ENCODE results near the gene APBB1IP.

The APBB1IP gene

GRCh38 chr10:26422977-26423376 is 15.2 kb upstream of the APBB1IP start:
- H3K4me3 ChIP-seq (ENCODE audit: low read depth in 1 of 2, low read length in 2 of 2), result no peak overlapping the region
- H3K9me3 ChIP-seq (ENCODE audit: control insufficient read depth in 1 of 2, low read length in 2 of 2), result no peaks in the 10 kb centered on the region
- H3K27me3 ChIP-seq (ENCODE audit: low read depth, low read length), result no peaks in the 10 kb centered on the region
- no peaks in the 10 kb centered on the region for H3K36me3 ChIP-seq (ENCODE audit: control insufficient read depth in 1 of 2, insufficient read depth in 2 of 2, low read length in 2 of 2)
- H3K27ac ChIP-seq (ENCODE audit: low read length), result no peak overlapping the region
- no peaks in the 10 kb centered on the region for H3K4me1 ChIP-seq (ENCODE audit: control insufficient read depth in 1 of 2, insufficient read depth in 2 of 2, low read length in 2 of 2)

DNA sequence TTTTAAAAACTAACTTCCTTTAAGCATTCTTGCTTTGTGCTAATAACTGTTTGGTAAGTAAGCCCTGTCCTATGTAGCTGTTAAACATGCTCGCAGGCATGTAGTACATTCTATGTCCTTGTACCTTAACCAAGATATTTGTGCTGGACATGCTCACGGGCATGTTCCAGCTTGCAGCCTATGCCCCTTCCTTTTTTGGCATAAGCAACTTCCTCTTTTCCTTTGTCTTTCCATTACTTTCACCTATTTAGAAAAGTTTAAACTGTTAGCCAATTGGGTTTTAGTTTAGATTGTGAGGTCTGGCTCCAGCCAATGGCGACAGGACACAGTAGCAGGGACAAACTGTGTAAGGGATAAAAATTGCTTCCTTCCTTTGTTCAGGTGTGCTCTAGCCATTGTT is 14.4 kb upstream of the APBB1IP start:
- no peaks in the 10 kb centered on the region for H3K9me3 ChIP-seq (ENCODE audit: control insufficient read depth in 1 of 2, low read length in 2 of 2)
- no peak overlapping the region for H3K27ac ChIP-seq (ENCODE audit: low read length)
- H3K4me1 ChIP-seq (ENCODE audit: control insufficient read depth in 1 of 2, insufficient read depth in 2 of 2, low read length in 2 of 2), result no peaks in the 10 kb centered on the region
- no peak overlapping the region for H3K4me3 ChIP-seq (ENCODE audit: low read depth in 1 of 2, low read length in 2 of 2)
- no peaks in the 10 kb centered on the region for H3K27me3 ChIP-seq (ENCODE audit: low read depth, low read length)
- H3K36me3 ChIP-seq (ENCODE audit: control insufficient read depth in 1 of 2, insufficient read depth in 2 of 2, low read length in 2 of 2), result no peaks in the 10 kb centered on the region

DNA sequence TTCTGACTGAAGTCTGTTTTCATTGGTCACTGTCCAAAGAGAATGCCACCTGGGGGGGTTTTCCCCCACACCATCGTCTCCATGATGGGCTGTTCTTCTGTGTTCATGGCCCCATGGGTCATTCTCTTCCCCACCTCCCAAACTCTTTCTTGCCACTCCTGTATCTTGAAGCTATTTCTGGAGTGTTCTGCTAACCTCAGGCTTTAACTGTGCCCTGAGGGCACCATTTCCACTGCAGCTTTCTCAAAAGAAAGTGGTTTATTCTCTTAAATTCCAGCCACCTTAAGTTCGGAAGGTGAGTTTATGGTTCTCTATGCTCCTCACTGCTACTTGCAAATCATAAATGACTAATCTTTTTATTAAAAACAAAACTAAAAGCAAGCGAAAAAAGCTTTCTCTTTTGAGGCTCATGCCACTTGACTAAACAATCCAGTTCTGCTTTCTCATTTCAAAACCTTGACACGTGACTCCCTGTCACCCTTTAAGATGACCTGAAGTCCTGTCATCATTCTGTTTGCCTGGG is 7.4 kb upstream of the APBB1IP start:
- no peak overlapping the region for H3K27ac ChIP-seq (ENCODE audit: low read length)

DNA sequence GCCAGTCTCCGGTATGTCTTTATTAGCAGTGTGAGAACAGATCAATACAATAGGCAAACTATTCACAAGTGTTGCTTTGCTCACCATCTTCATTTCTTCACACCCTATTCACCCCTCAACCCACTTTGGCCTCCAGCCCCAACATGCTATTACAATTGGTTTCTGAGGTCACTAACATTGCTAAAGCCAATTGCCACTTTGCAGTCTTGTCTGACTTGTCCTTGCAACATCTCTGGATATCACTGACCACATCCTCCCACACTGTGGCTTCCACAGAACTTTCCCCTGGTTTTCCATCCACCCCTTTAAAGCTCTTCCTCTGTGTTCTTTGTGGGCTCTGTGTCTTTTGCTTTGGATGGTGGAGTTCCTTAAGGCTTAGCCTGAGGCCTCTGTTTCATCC is 5.2 kb upstream of the APBB1IP start:
- Histone ChIP-seq H3K4me3 (ENCODE audit: low read depth in 1 of 2, low read length in 2 of 2) (no peak overlapping the region), H3K27ac (ENCODE audit: low read length) (no peak overlapping the region), H3K36me3 (ENCODE audit: control insufficient read depth in 1 of 2, insufficient read depth in 2 of 2, low read length in 2 of 2) (no peaks in the 10 kb centered on the region), H3K27me3 (ENCODE audit: low read depth, low read length) (no peaks in the 10 kb centered on the region), H3K4me1 (ENCODE audit: control insufficient read depth in 1 of 2, insufficient read depth in 2 of 2, low read length in 2 of 2) (no peaks in the 10 kb centered on the region), H3K9me3 (ENCODE audit: control insufficient read depth in 1 of 2, low read length in 2 of 2) (no peaks in the 10 kb centered on the region)

More for the DNA sequence above, 7.4 kb upstream of the APBB1IP start:
- H3K4me1 ChIP-seq (ENCODE audit: control insufficient read depth in 1 of 2, insufficient read depth in 2 of 2, low read length in 2 of 2), result no peaks in the 10 kb centered on the region
- no peaks in the 10 kb centered on the region for H3K36me3 ChIP-seq (ENCODE audit: control insufficient read depth in 1 of 2, insufficient read depth in 2 of 2, low read length in 2 of 2)
- H3K4me3 ChIP-seq (ENCODE audit: low read depth in 1 of 2, low read length in 2 of 2), result peak overlapping the region in 1 of 2 donors; percentile 2
- no peaks in the 10 kb centered on the region for H3K9me3 ChIP-seq (ENCODE audit: control insufficient read depth in 1 of 2, low read length in 2 of 2)
- H3K27me3 ChIP-seq (ENCODE audit: low read depth, low read length), result no peaks in the 10 kb centered on the region

- no peaks in the 10 kb centered on the region for H3K9me3 ChIP-seq (ENCODE audit: control insufficient read depth in 1 of 2, low read length in 2 of 2)
- no peaks in the 10 kb centered on the region for H3K4me1 ChIP-seq (ENCODE audit: control insufficient read depth in 1 of 2, insufficient read depth in 2 of 2, low read length in 2 of 2)
- no peak overlapping the region for H3K4me3 ChIP-seq (ENCODE audit: low read depth in 1 of 2, low read length in 2 of 2)
- H3K27me3 ChIP-seq (ENCODE audit: low read depth, low read length), result no peaks in the 10 kb centered on the region
- no peak overlapping the region for H3K27ac ChIP-seq (ENCODE audit: low read length)
- H3K36me3 ChIP-seq (ENCODE audit: control insufficient read depth in 1 of 2, insufficient read depth in 2 of 2, low read length in 2 of 2), result no peaks in the 10 kb centered on the region
These were observed 2.3 kb upstream of the APBB1IP start for GRCh38 chr10:26435852-26436251.

GRCh38 chr10:26436848-26437247 is 1.3 kb upstream of the APBB1IP start:
- Histone ChIP-seq H3K4me1 (ENCODE audit: control insufficient read depth in 1 of 2, insufficient read depth in 2 of 2, low read length in 2 of 2) (no peaks in the 10 kb centered on the region), H3K27ac (ENCODE audit: low read length) (no peak overlapping the region), H3K4me3 (ENCODE audit: low read depth in 1 of 2, low read length in 2 of 2) (no peak overlapping the region), H3K36me3 (ENCODE audit: control insufficient read depth in 1 of 2, insufficient read depth in 2 of 2, low read length in 2 of 2) (no peaks in the 10 kb centered on the region), H3K27me3 (ENCODE audit: low read depth, low read length) (no peaks in the 10 kb centered on the region), H3K9me3 (ENCODE audit: control insufficient read depth in 1 of 2, low read length in 2 of 2) (no peaks in the 10 kb centered on the region)

DNA sequence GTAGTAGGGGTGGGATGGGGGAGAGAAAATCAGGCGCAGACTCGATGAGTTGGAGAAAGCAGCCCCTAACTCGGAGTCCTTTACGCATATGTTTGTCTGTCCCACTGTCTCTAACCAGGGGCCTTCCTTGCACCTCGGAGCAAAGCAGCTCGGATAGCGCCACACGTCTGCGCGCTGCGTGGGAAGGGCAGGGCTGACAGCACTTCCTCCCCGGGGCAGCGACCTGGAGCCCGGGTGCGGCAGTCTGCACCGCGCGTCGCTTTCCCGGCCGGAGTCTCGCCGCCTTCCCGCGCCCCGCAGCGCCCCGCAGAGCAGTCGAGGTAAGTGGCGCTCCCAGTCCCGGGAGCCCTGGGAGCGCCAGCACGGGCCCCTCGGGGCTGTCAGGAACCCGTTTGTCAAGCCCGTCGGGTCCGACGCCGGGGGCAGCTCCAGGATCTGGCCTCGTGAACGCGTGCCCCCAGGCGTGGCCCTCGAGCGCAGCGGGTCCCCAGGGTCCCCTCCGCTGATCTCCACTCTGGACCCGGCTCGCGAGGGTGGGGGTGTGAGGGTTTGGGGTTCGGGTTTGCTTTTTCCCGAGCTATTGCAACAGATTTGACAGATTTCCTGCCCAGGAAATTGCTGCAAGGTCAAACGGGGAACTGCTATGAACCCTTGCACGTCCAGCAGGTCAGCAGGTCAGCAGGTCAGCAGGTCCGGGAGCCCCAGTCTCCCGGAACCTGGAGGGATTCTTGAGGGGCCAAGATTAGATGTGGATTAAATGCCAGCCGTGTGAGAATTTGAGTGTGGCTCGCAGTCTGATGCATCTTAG is 597 bp downstream of the APBB1IP start:
- H3K36me3 ChIP-seq (ENCODE audit: control insufficient read depth in 1 of 2, insufficient read depth in 2 of 2, low read length in 2 of 2), result no peaks in the 10 kb centered on the region
- H3K4me1 ChIP-seq (ENCODE audit: control insufficient read depth in 1 of 2, insufficient read depth in 2 of 2, low read length in 2 of 2), result no peaks in the 10 kb centered on the region
- H3K4me3 ChIP-seq (ENCODE audit: low read depth in 1 of 2, low read length in 2 of 2), result peak overlapping the region; percentile 44 to 59
- peak overlapping the region; percentile 65 for H3K27ac ChIP-seq (ENCODE audit: low read length)
- H3K27me3 ChIP-seq (ENCODE audit: low read depth, low read length), result no peaks in the 10 kb centered on the region
- H3K9me3 ChIP-seq (ENCODE audit: control insufficient read depth in 1 of 2, low read length in 2 of 2), result no peaks in the 10 kb centered on the region

- Histone ChIP-seq H3K27me3 (ENCODE audit: low read depth, low read length) (no peaks in the 10 kb centered on the region), H3K36me3 (ENCODE audit: control insufficient read depth in 1 of 2, insufficient read depth in 2 of 2, low read length in 2 of 2) (no peaks in the 10 kb centered on the region), H3K27ac (ENCODE audit: low read length) (peak overlapping the region; percentile 65), H3K4me1 (ENCODE audit: control insufficient read depth in 1 of 2, insufficient read depth in 2 of 2, low read length in 2 of 2) (no peaks in the 10 kb centered on the region), H3K9me3 (ENCODE audit: control insufficient read depth in 1 of 2, low read length in 2 of 2) (no peaks in the 10 kb centered on the region), H3K4me3 (ENCODE audit: low read depth in 1 of 2, low read length in 2 of 2) (peak overlapping the region; percentile 44 to 59)
These were observed 1.4 kb downstream of the APBB1IP start for GRCh38 chr10:26439406-26440087.

DNA sequence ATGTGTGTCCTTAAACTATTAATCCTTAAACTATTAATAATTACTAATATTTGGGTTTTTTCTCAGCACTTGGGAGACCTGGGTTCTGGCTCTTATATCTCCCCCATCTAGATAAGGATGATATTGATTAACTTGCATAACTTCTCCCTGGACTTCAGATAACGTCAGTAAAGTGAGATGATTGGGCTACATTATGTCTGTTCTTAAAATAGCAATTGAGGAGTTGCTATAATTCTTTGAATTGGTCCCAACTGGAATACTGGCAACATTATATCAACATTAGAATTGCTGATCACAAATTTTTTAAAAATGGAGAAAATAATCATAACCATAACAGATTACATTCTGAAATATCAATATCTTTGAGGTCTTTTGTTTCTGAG is 1.9 kb downstream of the APBB1IP start:
- H3K27ac ChIP-seq (ENCODE audit: low read length), result no peak overlapping the region

DNA sequence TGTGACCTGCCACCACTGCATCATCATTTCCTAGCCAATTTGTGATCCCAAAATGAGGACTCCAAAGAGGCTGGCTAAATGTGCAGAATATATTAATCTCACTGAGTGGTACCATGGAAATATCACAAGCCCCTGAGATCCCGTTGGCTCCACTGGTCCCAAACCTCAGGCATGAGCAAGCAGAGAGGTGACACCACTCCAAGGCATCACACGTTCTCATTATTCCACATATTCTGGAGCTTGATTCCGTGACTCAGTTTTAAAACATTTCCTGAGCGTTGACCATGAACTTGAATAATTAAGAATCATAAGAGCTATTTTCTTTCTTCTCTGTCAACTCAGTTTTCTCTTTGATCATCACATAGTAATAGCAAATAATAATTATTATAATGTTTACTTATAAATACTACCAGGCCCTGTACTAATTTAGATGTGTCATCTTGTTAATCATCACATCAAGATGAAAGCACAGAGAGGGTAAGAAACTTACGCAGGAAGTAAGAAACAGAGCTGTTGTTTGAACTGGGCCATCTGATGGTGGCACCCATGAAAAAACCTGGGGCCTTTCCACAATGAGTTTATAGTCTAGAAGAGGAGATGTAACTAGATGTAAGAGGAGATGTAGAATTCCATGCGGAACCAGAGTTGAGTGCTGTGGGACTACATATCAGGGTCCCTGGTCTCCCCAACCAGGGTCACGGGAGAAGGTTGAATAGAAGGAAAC is 3.5 kb downstream of the APBB1IP start:
- no peak overlapping the region for H3K4me3 ChIP-seq (ENCODE audit: low read depth in 1 of 2, low read length in 2 of 2)
- no peak overlapping the region for H3K27ac ChIP-seq (ENCODE audit: low read length)
- H3K27me3 ChIP-seq (ENCODE audit: low read depth, low read length), result no peaks in the 10 kb centered on the region
- no peaks in the 10 kb centered on the region for H3K4me1 ChIP-seq (ENCODE audit: control insufficient read depth in 1 of 2, insufficient read depth in 2 of 2, low read length in 2 of 2)
- no peaks in the 10 kb centered on the region for H3K36me3 ChIP-seq (ENCODE audit: control insufficient read depth in 1 of 2, insufficient read depth in 2 of 2, low read length in 2 of 2)
- H3K9me3 ChIP-seq (ENCODE audit: control insufficient read depth in 1 of 2, low read length in 2 of 2), result no peaks in the 10 kb centered on the region

More for the DNA sequence above, 1.9 kb downstream of the APBB1IP start:
- no peaks in the 10 kb centered on the region for H3K36me3 ChIP-seq (ENCODE audit: control insufficient read depth in 1 of 2, insufficient read depth in 2 of 2, low read length in 2 of 2)
- H3K4me3 ChIP-seq (ENCODE audit: low read depth in 1 of 2, low read length in 2 of 2), result peak overlapping the region in 1 of 2 donors; percentile 44
- no peaks in the 10 kb centered on the region for H3K27me3 ChIP-seq (ENCODE audit: low read depth, low read length)
- no peaks in the 10 kb centered on the region for H3K9me3 ChIP-seq (ENCODE audit: control insufficient read depth in 1 of 2, low read length in 2 of 2)
- H3K4me1 ChIP-seq (ENCODE audit: control insufficient read depth in 1 of 2, insufficient read depth in 2 of 2, low read length in 2 of 2), result no peaks in the 10 kb centered on the region

DNA sequence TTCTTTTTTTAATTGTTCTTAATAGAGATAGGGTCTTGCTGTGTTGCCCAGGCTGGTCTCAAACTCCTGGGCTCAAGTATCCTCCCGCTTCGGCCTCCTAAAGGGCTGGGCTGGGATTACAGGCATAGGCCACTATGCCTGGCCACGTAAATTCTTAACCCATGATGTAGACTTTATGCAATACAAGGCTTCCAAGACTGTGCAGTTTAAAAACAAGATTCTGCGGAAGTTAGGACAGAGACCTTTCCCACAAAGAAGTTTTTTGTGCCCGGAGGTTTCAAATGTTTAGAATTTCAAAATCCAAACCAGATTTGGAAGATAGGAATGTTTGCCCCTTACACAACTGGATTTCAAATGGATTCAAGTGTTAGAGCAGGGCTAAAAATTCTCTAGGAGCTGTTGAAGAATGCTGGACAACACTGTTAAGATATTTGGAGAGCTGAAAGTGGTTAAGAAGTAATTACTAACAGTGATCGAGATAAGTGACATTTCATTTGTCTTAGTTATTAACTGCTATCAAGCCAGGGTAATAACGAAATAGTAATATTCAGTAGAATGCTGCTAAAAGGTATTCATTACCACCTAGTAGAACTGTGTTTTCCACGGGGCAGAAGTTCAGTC is 7.4 kb downstream of the APBB1IP start:
- Histone ChIP-seq H3K4me1 (ENCODE audit: control insufficient read depth in 1 of 2, insufficient read depth in 2 of 2, low read length in 2 of 2) (no peaks in the 10 kb centered on the region), H3K9me3 (ENCODE audit: control insufficient read depth in 1 of 2, low read length in 2 of 2) (no peaks in the 10 kb centered on the region), H3K4me3 (ENCODE audit: low read depth in 1 of 2, low read length in 2 of 2) (no peak overlapping the region), H3K27me3 (ENCODE audit: low read depth, low read length) (no peaks in the 10 kb centered on the region), H3K36me3 (ENCODE audit: control insufficient read depth in 1 of 2, insufficient read depth in 2 of 2, low read length in 2 of 2) (no peaks in the 10 kb centered on the region), H3K27ac (ENCODE audit: low read length) (no peak overlapping the region)
